G401.6 (cell line): ENCODE results near the gene PHLDB3.
A peak's percentile ranks its signal among the peaks of the same experiment; 100 is the strongest.
"Not testable (repeated sequence)": the region's sequence is repeated elsewhere in the genome, so short reads cannot be mapped to it uniquely, and the experiment has no call there.

Experiments used
- FAIRE-seq: peaks from 2 replicates; lab custom pipeline; 2012; peaks lifted over from hg19 to GRCh38; lab: Jason Lieb, UNC

Gene PHLDB3

DNA sequence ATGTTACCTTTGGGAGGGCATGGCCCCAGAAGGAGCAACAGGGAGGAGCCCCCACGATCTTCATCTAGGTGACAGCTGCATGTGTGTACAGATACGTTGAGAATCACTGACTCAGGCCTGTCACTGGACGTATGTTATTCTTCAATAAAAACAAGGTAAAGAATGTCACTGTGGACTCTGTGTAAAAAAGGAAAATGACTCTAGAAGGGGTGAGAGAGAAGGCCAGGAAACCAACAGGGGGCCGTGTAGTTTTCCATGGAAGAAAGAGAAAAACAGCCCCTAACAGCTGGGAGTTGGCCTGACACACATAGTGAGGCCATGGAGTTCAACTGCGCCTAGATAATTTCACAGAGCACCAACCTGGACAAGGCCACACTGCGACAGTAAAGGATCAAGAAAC is 37.3 kb downstream of the PHLDB3 start:
- FAIRE-seq, result no peak

DNA sequence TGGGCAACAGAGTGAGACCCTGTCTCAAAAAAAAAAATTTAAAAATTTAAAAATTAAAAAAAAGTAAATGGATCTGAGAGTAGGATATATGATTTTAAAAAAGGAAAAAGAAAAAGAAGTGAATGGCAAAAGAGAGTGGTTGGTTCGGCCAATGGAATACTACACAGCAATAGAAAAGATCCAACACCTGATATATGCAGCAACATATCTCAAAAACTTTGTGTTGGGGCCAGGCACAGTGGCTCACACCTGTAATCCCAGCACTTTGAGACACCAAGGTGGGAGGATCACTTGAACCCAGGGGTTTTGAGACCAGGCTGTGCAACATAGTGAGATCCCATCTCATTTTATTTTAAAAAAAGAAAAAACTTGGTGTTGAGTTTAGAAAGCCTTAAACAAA is 37.8 kb downstream of the PHLDB3 start:
- no peak for FAIRE-seq

DNA sequence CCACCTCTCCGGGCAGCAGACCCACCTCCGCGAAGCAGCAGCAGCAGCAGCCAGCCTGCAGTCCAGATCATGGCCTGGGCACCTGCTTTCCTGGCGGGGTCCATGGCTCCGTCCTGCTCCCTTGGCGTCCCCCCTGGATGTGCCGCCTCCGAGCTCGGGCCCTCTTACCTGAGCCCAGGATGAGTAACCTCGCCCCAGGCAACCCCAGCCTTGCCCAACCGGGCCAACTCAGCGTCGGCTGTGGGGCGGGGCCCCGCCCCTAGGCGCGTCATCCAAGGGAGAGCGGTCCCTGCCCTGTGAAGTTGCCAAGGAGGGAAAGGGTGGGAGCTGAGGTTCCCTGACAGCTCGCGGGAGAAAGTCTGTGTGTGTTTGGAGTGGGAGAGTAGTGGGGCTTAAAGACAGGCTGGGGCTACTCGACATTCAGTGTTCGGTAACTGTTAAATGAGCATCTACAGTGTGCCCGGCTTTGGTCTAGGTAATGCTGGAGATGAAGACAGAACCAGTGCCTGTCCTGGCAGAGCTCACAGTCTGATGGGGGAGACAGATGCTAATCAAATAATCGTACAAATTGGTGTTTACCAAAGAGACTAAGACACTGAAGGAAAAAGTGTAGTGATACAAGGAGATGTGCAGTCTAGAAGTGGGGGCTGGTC is 39.0 kb downstream of the PHLDB3 start, which contains the start of gene LYPD3:
Gene LYPD3, minus strand, starts transcription at position 141 of the 653 bp plus-strand sequence. Its CDS starts 37 bp downstream, at position 104.
- FAIRE-seq, result no peak

DNA sequence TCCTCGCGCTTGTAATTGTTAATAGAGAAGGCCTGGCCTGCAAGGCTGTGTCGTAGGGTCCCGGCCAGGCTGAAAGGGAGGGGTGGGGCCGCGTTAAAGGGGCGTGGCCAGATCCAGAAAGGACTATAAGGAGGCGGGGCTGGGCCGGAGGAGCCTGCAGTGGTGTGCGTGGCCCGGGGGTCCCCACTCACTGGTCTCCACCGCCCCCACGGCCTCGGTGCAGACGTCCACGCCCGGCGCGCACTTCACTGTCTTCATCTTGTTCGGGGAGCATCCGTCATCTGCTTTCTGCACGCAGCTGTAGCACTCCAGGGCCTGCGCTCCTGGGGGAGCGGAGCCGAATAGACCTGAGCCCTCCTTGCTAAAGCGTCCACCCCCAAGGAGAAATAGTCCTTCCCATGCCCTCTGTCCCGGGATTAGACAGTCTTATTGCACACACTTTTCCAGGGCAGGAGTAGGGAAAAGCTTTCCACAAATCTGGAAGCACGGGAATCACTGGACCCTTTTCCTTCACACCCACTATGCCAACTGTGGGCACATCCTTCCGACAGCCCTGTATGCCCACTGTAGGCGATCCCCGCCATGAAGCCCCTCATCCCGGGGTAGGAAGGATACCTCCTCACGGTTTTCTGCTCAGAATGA is 40.3 kb downstream of the PHLDB3 start:
- FAIRE-seq, result no peak

DNA sequence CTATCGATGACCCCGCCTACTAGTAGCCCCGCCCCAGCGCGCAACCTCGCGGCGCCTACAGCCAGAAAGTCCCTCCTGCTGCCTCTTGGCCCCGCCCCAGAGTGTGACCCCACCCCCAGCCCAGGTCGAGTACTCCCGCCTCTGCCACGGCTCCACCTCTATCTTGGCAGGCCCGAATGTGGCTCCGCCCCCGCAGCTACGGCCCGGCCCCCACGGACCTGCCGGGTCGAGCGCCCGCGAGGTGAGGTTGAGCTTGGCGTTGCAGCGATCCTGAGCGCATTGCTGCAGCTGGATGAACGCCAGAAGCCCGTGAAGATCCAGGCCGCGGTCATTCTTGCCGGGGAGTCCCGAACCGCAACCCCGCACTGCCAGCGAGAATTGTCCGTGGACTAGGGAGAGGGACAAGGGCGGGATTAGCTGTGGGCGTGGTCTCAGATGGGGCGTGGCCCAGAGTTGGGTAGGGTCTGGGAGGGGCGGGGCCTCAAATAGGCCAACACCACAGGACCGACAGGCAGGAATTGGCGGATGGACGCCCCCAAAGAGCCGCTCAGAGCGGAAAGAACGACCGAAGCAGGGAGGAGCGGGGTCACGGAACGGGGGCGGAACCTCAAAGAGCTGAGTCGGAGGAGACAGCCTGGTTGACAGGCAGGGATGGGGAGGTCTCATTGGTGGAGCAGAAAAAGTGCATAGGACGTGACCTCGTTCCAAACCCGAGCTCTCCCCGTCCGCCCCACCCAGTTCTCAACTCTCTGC is 41.0 kb downstream of the PHLDB3 start:
- FAIRE-seq, result peak; percentile 92

DNA sequence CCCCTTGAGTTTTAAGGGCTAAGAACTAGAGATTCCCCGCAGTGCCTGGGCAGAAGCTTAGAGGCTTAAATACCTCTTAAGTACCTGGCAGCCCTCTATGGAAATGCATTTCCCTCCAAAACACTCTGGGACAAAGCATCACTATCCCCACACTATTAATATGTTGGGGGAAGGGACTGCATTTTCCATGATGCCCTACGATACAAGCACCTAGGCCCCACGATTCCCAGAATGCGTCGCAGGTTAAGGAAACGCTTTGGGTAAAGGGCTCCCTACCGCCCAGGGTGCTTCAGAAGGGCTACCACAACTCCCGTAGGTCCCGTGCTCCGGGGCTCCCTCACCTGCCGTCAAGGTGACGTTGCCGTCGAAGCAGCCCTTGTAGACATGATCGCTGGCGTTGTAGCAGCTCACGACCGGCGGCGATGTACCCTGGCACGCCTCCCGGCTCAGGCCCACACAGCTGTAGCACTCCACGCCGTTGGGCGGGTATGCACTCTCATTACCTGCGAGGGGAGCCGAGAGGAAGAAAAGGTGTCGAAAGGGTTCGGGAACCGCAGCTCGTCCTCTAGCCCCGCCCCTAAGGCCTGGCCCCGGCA is 41.7 kb downstream of the PHLDB3 start:
- FAIRE-seq, result no peak

DNA sequence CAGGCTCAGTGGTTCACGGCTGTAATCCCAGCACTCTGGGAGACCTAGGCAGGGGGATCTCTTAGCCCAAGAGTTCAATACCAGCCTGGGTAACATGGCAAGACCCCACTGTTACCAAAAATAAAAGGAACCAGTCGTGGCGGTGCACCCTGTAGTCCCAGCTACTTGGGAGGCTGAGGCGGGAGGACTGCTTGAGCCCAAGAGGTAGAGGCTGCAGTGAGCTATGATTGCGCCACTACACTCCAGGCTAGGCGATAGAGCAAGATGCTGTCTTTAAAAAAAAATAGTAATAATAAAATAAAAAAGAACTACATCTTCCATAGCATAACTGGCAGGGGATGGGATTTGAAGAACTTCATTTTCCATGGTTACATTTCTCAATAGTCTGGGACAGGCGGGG is 42.2 kb downstream of the PHLDB3 start:
- no peak for FAIRE-seq

DNA sequence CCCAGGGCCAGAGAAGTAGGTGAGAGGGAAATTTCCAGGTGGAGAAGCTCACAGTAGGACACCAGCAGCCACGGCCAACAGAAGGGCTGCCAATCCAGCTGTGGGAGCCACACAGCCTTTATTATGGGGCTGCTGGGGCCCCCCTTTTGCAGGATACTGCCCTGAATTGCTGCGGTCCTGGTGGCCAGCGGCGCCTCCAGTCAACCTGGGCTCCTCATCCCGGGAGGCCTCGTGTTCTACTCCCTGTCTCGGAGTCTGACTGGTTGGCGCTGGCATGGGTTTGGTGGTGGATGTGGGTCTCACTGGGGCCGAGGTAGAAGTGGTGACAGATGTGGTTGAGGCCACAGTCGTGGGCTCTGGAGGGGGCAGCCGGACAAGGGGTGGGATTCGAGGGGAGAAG is 43.2 kb downstream of the PHLDB3 start:
- FAIRE-seq, result no peak

DNA sequence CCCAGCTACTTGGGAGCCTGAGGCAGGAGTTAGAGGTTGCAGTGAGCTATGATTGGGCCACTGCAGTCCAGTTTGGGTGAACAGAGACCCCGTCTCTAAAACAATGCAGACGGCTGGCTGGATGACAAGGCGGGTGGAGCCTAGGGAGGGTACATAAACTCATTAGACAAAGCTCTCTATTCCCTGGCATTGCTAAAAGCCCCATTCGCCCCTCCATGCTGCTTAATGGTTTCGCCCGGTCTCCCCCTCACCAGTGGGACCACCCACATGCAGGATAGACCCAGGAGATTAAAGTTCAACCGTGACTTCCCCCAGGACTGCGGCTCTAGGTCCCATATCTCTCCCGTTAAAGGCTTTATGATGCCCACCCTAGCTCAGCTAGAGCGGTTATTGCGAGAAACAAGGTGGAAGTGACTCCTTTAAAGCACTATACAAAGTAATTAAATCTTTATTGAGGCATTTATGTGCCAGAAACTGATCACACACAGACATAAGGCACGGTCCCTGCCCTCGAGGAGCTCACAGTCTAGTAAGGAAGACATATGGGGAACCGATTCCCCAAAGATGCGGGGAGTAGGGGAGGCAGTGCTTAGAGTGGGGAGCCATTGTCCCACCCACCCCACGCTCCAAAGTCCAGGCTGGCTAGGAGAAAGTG is 44.1 kb downstream of the PHLDB3 start:
- no peak for FAIRE-seq

DNA sequence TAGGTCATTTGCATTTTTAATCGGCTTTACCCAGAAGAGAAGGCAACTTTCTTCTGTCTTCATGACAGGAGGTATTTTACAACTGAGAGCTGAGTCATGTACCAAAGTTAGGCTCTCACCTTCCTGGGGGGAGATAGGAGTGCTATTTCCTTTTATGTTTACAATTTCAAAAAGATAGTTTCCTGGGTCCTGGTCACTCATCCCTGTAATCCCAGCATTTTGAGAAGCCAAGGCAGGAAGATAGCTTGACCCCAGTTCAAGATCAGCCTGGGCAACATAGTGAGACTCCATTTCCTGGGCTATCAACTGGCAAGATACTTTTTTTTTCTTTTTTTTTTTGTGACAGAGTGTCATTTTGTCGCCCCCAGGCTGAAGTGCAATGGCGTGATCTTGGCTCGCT is 46.7 kb downstream of the PHLDB3 start:
- no peak for FAIRE-seq

DNA sequence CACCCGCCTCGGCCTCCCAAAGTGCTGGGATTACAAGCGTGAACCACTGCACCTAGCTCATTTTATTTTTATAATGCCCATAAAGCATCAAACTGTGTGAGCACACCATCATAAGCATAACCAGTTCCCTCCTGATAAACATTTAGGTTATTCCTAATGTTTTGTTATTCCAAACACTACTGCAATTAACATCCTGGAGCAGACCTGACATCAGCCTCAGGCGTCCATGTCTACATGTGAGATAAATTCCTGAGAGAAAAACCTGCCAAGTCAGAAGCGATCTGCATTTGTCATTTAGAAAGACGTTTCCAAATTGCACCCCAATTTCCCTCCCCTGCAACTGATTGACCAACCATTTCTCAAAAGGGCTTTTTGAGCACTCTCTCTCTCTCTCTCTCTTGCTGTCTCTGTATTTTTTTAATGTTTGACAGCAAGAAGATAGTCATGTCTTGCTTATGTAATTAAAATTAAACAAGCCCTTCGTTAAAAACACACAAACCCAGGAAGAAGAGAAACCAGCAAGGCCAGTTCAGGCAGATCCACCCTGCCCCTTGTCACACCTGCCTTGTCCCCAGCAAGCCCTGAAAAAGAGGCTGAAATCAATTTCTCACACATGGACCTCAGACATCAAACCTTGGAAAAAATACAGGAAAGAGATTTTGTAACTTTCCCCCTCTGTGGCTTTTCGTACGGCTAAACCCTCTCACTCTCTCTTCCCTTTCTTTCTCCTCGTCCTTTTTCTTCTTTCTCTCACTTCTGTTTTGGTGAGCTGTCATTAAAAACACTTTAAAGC is 49.0 kb downstream of the PHLDB3 start:
- FAIRE-seq, result no peak

DNA sequence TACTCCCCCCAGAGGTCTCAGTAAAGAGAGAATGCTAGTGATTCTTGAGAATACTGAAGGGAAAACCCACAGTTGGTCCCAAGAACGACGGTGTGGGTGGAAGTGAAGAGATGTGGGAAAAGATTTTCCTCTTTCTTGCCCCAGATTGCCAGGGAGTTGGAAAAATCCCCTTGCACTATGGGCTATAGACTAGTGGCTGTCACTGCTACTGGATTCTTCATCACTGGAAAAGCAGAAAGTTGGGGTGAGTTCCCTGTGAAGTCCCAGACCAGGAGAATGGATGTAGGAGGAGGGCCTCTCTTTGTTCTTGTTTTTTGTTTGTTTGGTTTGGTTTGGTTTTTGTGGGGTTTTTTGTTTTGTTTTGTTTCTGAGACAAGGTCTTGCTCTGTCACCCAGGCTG is 50.5 kb downstream of the PHLDB3 start:
- no peak for FAIRE-seq

DNA sequence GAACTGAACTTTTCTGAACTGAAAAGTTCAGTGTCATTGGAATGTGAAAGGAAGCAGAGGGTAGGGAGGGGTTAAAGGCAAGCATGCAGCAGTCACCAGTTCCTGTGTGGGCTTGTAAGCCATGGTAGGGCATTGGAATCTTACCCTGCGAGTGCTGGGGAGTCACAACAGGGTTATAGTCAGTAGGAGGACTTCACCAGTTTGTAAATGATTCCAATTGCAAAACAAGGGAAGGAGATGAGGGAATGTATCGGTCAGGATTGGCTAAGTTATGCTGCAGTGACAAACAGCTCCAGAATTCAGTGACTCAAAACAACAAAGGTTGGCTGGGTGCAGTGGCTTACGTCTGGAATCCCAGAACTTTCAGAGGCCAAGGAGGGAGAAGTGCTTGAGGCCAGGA is 52.0 kb downstream of the PHLDB3 start:
- no peak for FAIRE-seq

DNA sequence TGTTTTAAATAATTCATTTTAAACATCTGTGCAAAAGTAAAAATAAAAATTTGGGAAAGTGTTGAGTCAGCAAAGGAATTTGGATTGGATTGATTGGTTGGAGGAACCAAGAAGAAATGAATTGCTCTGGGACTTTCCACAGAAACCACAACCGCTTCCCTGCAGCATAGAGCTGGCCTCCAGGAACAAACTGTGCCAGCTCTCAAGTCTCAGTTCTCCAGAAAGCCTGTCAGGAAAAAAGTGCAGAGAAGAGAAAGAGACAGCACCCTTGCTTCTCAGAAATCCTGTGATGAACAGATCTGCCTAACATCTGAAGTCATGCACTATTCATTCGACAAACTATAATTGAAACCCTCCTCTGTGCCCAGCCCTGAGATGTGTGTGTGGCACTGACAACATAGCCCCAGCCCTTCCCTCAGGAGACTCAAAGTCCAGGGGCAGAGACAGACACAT is 54.0 kb downstream of the PHLDB3 start:
- FAIRE-seq, result no peak

DNA sequence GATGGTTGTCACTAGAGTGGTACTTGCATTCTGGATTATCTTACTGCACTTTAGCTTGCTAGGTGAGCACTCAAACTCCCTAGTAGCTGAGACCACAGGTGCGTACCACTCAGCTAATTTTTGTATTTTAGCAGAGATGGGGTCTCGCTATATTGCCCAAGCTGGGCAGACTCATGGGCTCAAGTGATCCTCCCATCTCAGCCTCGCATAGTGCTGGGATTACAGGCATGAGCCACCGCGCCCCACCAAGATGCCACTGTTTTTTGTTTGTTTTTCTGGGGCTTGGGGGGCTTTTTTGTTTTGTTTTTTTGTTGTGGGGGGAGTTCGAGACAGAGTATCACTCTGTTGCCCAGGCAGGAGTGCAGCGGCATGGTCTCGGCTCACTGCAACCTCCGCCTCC is 56.9 kb downstream of the PHLDB3 start:
- FAIRE-seq, result no peak

DNA sequence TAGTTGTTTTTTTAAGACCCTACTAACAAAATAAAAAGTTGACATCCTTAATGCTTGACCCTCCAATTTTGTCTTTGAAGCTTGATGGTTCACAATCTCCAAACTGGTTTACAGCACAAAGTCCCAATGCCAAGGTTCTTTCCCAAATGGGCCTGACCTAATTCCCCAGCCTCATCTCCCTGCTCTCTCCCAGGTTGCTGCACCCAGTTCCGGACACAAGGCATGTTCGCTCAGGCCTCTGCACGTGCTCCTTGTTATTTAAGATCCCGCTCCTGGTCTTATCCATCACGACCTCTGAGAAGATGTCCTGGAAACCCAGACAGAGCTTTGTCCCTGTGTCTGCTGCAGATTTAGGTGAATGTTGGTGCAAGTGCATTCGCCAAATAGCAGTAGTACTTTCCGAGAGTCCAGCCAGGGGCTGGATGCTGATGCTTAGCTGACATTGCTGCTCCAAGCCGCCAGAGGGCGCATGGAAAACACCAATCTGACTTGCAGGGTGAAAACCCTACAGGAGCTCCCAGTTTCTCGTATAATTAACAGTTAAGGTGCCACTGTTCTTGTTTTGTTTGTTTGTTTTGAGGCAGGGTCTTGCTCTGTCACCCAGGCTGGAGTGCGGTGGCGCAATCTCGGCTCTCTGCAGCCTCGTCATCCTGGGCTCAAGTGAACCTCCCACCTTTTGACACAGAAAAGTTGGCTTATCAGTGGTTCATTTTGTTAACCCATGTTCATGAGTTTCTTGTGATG is 57.6 kb downstream of the PHLDB3 start:
- FAIRE-seq, result peak; percentile 91

DNA sequence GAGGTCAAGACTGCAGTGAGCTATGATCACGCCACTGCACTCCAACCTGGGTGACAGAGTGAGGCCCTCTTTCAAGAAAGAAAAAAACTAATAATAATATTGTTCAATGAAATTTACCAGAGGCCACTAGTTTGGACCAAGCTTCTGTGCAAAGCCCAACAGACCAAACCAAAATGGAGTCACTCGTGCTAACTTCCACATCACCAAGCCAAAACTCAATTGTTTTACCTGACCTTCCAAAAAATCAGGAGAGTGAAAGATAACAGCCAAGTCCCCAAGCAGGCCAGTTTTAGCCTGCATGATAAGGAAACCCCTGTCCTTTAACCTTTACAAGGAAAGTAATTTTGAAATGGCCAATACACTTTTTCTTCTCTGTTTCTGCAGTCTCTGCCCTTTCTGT is 59.1 kb downstream of the PHLDB3 start:
- FAIRE-seq, result no peak

DNA sequence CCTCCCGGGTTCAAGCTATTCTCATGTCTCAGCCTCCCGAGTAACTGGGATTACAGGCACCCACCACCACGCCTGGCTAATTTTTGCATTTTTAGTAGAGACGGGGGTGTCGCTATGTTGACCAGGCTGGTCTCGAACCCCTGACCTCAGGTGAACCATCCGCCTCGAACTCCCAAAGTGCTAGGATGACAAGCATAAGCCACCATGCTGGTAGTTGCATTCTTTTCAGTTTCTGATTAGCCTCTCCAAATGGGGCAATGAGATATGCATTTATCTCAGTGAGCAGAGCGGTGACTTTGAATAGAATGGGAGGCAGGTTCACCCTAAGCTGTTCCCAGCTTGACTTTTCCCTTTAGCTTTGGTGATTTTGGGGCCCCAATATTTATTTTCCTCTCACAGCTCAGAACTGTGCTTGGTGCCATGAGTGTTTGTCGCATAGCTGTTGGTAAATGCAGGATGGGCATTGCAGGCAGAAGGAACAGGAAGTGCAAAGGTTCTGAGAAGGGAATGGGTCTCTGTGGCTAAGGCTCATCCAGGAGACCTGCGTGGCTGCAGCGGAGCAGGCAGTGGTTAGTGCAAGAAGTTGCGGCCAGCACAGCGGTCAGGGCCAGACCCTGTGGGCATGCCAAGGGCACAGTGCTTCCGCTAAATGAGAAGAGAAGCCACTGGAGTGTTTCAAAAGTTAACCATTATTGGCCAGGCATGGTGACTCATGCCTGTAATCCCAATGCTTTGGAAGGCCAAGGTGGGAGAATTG is 59.8 kb downstream of the PHLDB3 start:
- FAIRE-seq, result no peak

DNA sequence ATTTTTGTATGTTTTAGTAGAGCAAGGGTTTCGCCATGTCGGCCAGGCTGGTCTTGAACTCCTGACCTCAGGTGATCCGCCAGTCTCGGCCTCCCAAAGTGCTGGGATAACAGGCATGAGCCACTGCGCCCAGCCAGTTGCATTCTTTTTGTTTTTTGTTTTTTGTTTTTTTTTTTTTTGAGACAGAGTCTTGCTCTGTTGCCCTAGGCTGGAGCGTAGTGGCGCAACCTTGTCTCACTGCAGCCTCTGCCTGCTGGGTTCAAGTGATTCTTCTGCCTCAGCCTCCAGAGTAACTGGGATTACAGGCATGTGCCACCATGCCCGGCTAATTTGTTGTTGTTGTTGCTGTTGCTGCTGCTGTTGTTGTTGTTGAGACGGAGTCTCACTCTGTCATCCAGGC is 60.5 kb downstream of the PHLDB3 start:
- FAIRE-seq, result not testable (repeated sequence)

DNA sequence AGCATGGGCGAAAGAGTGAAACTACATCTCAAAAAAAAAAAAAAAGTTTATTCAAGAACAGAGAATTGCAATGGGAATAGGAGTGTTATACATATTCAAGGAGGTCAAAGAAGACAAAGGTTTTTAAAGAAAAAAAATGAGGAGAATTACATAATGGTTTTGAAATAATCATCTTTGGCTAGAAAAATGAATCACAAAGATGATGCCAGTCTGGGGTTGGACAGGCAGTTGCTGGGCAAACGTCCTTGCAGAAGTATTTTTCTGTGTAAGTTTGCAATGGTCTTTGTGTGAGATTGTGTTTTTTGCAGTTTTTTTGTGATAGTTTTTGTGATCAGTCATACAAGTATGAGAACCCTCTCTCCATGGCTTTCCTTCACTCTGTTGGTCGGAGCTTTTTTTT is 62.8 kb downstream of the PHLDB3 start:
- FAIRE-seq, result no peak
